WTC11 (cell line): ENCODE measurements around the gene SRPK1. TPM values are rescaled to one million over a fixed set of nuclear protein-coding genes. Genes with fewer than 3 reads are reported as not detected.
A peak's percentile ranks its signal among the peaks of the same experiment; 100 is the strongest.

ENCODE experiments used
- ATAC-seq: fragments of 200-7000 bp; cut with Tn5 transposase; 2 replicates; pipeline ENCODE4 v1.10.0; 2021; ENCODE audit warnings: mild to moderate bottlenecking, moderate library complexity
- Bru-seq: library from RNA; stranded (reverse); fragments of 400-500 nt; gene quantifications from one replicate; lab custom pipeline; 2021; lab: Mats Ljungman, UMichigan
- CTCF ChIA-PET: fragments of 300-600 bp; sonication (Branson Sonifier 250); formaldehyde crosslinking; loops from one replicate; lab custom pipeline; 2021; ENCODE audit warnings: antibody characterized with exemption; lab: Charles Lee
- POLR2A ChIA-PET: fragments of 350-600 bp; sonication (Branson Sonifier 250); formaldehyde crosslinking; loops from one replicate; lab custom pipeline; 2021; ENCODE audit warnings: antibody characterized with exemption; lab: Charles Lee
- DNase-seq: peaks from one replicate; pipeline ENCODE4 v3.0.0; 2021; ENCODE audit warnings: low spot score
- H3K27ac Mint-ChIP-seq: 2 replicates; pipeline ENCODE4 v1.8.0; 2021; ENCODE audit warnings: mixed read lengths
- H3K27me3 Mint-ChIP-seq: 2 replicates; pipeline ENCODE4 v1.8.0; 2021; ENCODE audit warnings: low read depth, mild to moderate bottlenecking, moderate library complexity, mixed read lengths
- H3K36me3 Mint-ChIP-seq: 2 replicates; pipeline ENCODE4 v1.8.0; 2021; ENCODE audit warnings: mixed read lengths
- H3K4me1 Mint-ChIP-seq: 2 replicates; pipeline ENCODE4 v1.8.0; 2022; ENCODE audit warnings: mixed read lengths
- H3K4me3 Mint-ChIP-seq: 2 replicates; pipeline ENCODE4 v1.8.0; 2021; ENCODE audit warnings: mild to moderate bottlenecking, moderate library complexity, mixed read lengths
- H3K9me3 Mint-ChIP-seq: 2 replicates; pipeline ENCODE4 v1.8.0; 2021; ENCODE audit warnings: mixed read lengths
- AR ChIP-seq: fragments of 250-450 bp; sonication (Bioruptor Pico); IDR thresholded peaks from 2 replicates; pipeline ENCODE4 v1.9.0; 2021; ENCODE audit warnings: mild to moderate bottlenecking
- CBFB ChIP-seq: sonication (generic); formaldehyde crosslinking; IDR thresholded peaks from 2 replicates; pipeline ENCODE4 v1.8.1; 2022; ENCODE audit warnings: mild to moderate bottlenecking, low read depth, missing genetic modification reagents
- CREB1 ChIP-seq: sonication (generic); formaldehyde crosslinking; IDR thresholded peaks from 2 replicates; pipeline ENCODE4 v1.8.0; 2023; ENCODE audit warnings: mild to moderate bottlenecking, missing genetic modification reagents
- EMX1 ChIP-seq: fragments of 250-450 bp; sonication (Bioruptor Pico); IDR thresholded peaks from 2 replicates; pipeline ENCODE4 v1.8.0; 2021; ENCODE audit warnings: mild to moderate bottlenecking
- ETV6 ChIP-seq: sonication (generic); formaldehyde crosslinking; IDR thresholded peaks from 2 replicates; pipeline ENCODE4 v1.8.1; 2022; ENCODE audit warnings: mild to moderate bottlenecking, missing genetic modification reagents
- FOXK1 ChIP-seq: sonication (generic); formaldehyde crosslinking; IDR thresholded peaks from 2 replicates; pipeline ENCODE4 v1.8.0; 2022; ENCODE audit warnings: mild to moderate bottlenecking, moderate library complexity, missing genetic modification reagents
- FOXP4 ChIP-seq: sonication (generic); formaldehyde crosslinking; IDR thresholded peaks from 2 replicates; pipeline ENCODE4 v1.8.0; 2022; ENCODE audit warnings: mild to moderate bottlenecking, missing genetic modification reagents
- GABPB1 ChIP-seq: sonication (generic); formaldehyde crosslinking; IDR thresholded peaks from 2 replicates; pipeline ENCODE4 v1.8.1; 2023; ENCODE audit warnings: mild to moderate bottlenecking, missing genetic modification reagents
- GTF2I ChIP-seq: fragments of 250-450 bp; sonication (Bioruptor Pico); conservative IDR thresholded peaks from 2 replicates; pipeline ENCODE4 v1.4.0; 2021; ENCODE audit warnings: mild to moderate bottlenecking
- HMGXB4 ChIP-seq: sonication (generic); formaldehyde crosslinking; IDR thresholded peaks from 2 replicates; pipeline ENCODE4 v1.8.1; 2023; ENCODE audit warnings: mild to moderate bottlenecking, moderate library complexity, missing genetic modification reagents
- JAZF1 ChIP-seq: fragments of 250-450 bp; sonication (Bioruptor Pico); IDR thresholded peaks from 2 replicates; pipeline ENCODE4 v1.9.0; 2021; ENCODE audit warnings: moderate library complexity, mild to moderate bottlenecking, inconsistent platforms
- KAT7 ChIP-seq: sonication (generic); formaldehyde crosslinking; IDR thresholded peaks from 2 replicates; pipeline ENCODE4 v1.8.1; 2023; ENCODE audit warnings: missing genetic modification reagents, mild to moderate bottlenecking, borderline replicate concordance
- NFATC4 ChIP-seq: fragments of 250-450 bp; sonication (Bioruptor Pico); IDR thresholded peaks from 2 replicates; pipeline ENCODE4 v1.9.0; 2021; ENCODE audit warnings: mild to moderate bottlenecking
- NFE2L1 ChIP-seq: sonication (generic); formaldehyde crosslinking; IDR thresholded peaks from 2 replicates; pipeline ENCODE4 v1.8.1; 2023; ENCODE audit warnings: missing genetic modification reagents
- SMAD3 ChIP-seq: sonication (generic); formaldehyde crosslinking; IDR thresholded peaks from 2 replicates; pipeline ENCODE4 v1.8.0; 2022; ENCODE audit warnings: missing genetic modification reagents, mild to moderate bottlenecking, borderline replicate concordance
- SP1 ChIP-seq: sonication (generic); formaldehyde crosslinking; conservative IDR thresholded peaks from 2 replicates; pipeline ENCODE4 v1.8.1; 2022; ENCODE audit warnings: missing genetic modification reagents
- TEAD1 ChIP-seq: sonication (generic); formaldehyde crosslinking; IDR thresholded peaks from 2 replicates; pipeline ENCODE4 v1.8.0; 2022; ENCODE audit warnings: mild to moderate bottlenecking, missing genetic modification reagents
- ZBTB21 ChIP-seq: sonication (generic); formaldehyde crosslinking; IDR thresholded peaks from 2 replicates; pipeline ENCODE4 v1.8.1; 2023; ENCODE audit warnings: mild to moderate bottlenecking, missing genetic modification reagents, borderline replicate concordance
- ZNF281 ChIP-seq: sonication (generic); formaldehyde crosslinking; IDR thresholded peaks from 2 replicates; pipeline ENCODE4 v1.8.0; 2023; ENCODE audit warnings: mild to moderate bottlenecking, missing genetic modification reagents
- ZNF532 ChIP-seq: fragments of 250-450 bp; sonication (Bioruptor Pico); IDR thresholded peaks from 2 replicates; pipeline ENCODE4 v1.9.0; 2021; ENCODE audit warnings: mild to moderate bottlenecking, borderline replicate concordance
- long read RNA-seq, 3 experiments: library from RNA in 1 of 3; library from capped mRNA in 1 of 3; library from polyadenylated mRNA in 1 of 3; unstranded in 2 of 3; stranded (forward) in 1 of 3; transcript quantifications; one replicate each; pipeline ENCODE4 v2.0.0, GENCODE V29; 2021
- total RNA-seq: library from RNA; stranded (reverse); gene quantifications from 3 replicates; pipeline ENCODE4 v1.2.3, GENCODE V29; 2021

Gene SRPK1
- total RNA-seq, result 94.9 to 102 TPM (median 100.0 TPM) in 3 replicates
- Bru-seq, nascent RNA, result percentile 92 among the genes with signal in this experiment
- long read RNA-seq, experiment 1, full-length matches to known transcripts, result 638 of 809 reads
- long read RNA-seq, experiment 1, partial matches to known transcripts, result 70 of 809 reads
- long read RNA-seq, experiment 1, other reads (novel, unspliced or antisense), result 101 of 809 reads
- long read RNA-seq, experiment 2, full-length matches to known transcripts, result 27 of 108 reads
- long read RNA-seq, experiment 2, partial matches to known transcripts, result 24 of 108 reads
- long read RNA-seq, experiment 2, other reads (novel, unspliced or antisense), result 57 of 108 reads
- long read RNA-seq, experiment 3, full-length matches to known transcripts, result 26 of 90 reads
- long read RNA-seq, experiment 3, partial matches to known transcripts, result 11 of 90 reads
- long read RNA-seq, experiment 3, other reads (novel, unspliced or antisense), result 53 of 90 reads

GRCh38 chr6:35920793-35921732 is at the start of gene SRPK1:
Gene SRPK1, minus strand, starts transcription at chr6:35921098. Its CDS starts 42 bp downstream, at chr6:35921056.
- ChIA-PET CTCF (interaction anchor here (0.7 to 1.4 kb wide), 2 partner anchors 107 to 210 kb away, joined by 3 read pairs; partner anchors contain the start of gene MAPK14), POLR2A (interaction anchor here (0.5 to 1.0 kb wide), 4 partner anchors 11 to 106 kb away, joined by 3 to 5 read pairs (median 4); partner anchors contain the start of gene MAPK14)
- Mint-ChIP-seq H3K36me3 (peaks cover 25% of the 10 kb centered on the region), H3K27me3 (peaks cover 4% of the 10 kb centered on the region; the same call in 1 of the 2 replicates), H3K27ac (peak within 1 kb of the TSS; percentile 98), H3K4me1 (peaks cover 32% of the 10 kb centered on the region), H3K9me3 (no peaks in the 10 kb centered on the region), H3K4me3 (peak within 1 kb of the TSS; percentile 99)
- DNase-seq (peak; percentile 92), ATAC-seq (peak; percentile 86)
- TF ChIP-seq SP1 (CRISPR knock-in tag) (peak; percentile 86), JAZF1 (CRISPR knock-in tag) (no peak), ZNF281 (CRISPR knock-in tag) (peak; percentile 20; the same call in 1 of the 2 replicates), HMGXB4 (peak; percentile 63; the same call in 1 of the 2 replicates), GABPB1 (CRISPR knock-in tag) (peak; percentile 54), CBFB (CRISPR knock-in tag) (no peak), CREB1 (CRISPR knock-in tag) (0 out of 2 replicates have a peak, but pooled peaks have one; percentile 52), FOXP4 (CRISPR knock-in tag) (peak; percentile 75), EMX1 (CRISPR knock-in tag) (no peak), SMAD3 (CRISPR knock-in tag) (peak; percentile 61; the same call in 1 of the 2 replicates), ETV6 (CRISPR knock-in tag) (peak; percentile 60; the same call in 1 of the 2 replicates), NFATC4 (CRISPR knock-in tag) (no peak), NFE2L1 (CRISPR knock-in tag) (0 out of 2 replicates have a peak, but pooled peaks have one; percentile 34), KAT7 (CRISPR knock-in tag) (peak; percentile 88; the same call in 1 of the 2 replicates), FOXK1 (CRISPR knock-in tag) (0 out of 2 replicates have a peak, but pooled peaks have one; percentile 64), ZBTB21 (CRISPR knock-in tag) (no peak), GTF2I (CRISPR knock-in tag) (peak; percentile 76), AR (CRISPR knock-in tag) (no peak), TEAD1 (CRISPR knock-in tag) (0 out of 2 replicates have a peak, but pooled peaks have one; percentile 60), ZNF532 (no peak)
